ENCODE results near the gene ARHGAP31.

The ARHGAP31 gene

DNA sequence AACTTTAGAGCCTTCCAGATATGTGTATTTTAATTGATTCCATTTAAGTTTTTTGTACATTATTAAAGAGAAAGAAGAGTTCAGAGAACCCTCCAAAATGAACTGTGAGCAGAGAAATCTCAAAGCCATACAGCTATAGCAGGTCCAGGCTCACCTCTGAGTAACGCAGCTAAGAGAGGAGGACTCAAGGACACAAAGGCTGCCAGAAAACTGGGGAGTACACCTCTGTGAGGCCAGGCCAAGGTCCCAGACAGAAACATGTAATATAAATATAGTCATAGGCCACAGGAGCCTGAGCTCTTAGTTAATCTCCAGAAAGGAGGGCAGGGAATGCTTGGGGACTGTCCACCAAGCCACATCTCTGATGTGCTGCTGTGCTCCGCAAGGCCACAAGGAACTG lies 102.7 kb downstream of the ARHGAP31 start:
- DNase-seq (ENCODE audit: low spot score), result no peak

DNA sequence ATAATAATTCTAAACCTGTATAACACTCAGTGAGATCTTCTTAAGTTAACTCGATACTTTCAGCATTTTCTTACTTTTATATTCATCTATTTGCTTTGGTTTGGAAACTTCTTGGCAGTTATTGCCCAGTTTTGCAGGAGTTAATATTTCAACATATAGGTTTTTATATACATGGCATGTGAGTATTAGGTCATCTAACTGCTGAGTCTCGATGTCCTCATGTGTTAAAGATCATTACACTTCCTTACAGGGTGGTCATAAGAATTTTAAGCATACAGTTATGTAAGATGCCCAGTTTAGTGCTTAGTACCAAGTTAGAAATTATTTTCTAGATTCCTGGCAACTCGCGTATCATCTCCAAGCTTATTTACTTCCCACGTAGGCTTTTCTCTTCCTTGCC lies 106.3 kb downstream of the ARHGAP31 start:
- no peak for DNase-seq (ENCODE audit: low spot score)

DNA sequence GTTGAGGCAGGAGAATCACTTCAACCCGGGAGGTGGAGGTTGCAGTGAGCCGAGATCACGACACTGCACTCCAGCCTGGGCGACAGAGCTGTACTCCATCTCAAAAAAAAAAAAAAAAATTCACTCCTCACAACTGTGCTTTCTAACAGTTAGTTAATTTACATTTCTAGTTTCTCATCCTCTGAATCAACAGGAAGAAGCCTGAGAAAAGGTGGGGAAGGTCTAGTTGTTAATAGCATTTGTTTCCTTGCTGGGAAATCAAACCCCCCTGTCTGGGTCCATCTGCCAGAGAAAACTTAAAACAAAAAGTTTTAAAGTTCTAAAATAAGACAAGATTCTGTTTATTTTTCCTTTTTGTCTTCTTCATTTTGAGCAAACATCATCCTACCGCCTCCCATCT lies 106.9 kb downstream of the ARHGAP31 start:
- no peak for DNase-seq (ENCODE audit: low spot score)

DNA sequence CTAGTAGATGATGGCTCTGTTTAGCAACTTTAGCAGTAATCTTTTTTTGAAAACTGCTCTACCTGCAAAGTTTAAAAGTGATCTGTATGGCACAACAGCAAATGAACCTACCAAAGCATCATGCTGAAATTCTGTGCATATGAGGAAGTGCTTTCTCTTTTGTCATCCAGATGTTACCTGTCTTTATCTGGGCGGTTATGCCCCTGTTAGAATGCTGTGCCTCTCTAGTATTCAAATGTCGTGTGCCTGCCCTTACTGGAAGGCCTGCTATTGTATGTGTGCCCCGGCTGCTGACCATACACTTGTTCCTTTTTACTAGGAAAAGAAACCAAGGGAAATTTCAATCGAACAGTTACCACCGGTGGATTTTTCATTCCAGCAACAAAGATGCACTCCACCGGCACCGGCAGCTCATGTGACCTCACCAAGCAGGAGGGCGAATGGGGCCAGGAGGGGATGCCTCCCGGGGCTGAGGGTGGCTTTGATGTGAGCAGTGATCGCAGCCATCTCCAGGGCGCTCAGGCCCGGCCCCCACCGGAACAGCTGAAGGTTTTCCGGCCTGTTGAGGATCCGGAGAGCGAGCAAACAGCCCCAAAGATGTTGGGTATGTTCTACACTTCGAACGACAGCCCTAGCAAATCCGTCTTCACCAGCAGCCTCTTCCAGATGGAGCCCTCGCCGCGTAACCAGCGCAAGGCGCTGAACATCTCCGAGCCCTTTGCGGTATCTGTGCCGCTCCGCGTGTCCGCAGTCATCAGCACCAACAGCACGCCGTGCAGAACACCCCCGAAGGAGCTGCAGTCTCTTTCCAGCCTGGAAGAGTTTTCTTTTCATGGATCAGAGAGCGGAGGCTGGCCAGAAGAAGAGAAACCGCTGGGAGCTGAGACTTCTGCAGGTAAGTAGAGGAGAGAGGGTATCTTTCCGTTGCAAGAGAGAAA lies 107.6 kb downstream of the ARHGAP31 start:
- no peak for DNase-seq (ENCODE audit: low spot score)

DNA sequence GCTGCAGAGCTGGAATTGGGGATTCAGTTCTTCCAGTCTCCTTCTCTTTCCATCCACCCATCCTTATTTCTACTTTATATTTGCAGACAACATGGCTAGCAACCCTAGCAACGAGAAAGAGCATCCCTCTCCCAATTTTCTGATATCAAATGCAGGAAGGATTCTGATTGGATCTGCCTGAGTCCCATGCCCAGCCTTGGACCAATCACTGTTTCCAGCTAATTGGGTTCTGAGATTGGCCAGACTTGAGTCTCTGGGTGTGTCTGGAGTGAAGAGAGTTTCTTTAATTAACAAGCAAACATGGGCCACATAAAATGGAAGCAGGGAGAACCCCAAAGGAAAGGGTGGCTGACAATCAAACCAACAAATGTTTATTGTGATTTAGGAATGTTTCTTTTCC lies 108.6 kb downstream of the ARHGAP31 start:
- no peak for DNase-seq (ENCODE audit: low spot score)

DNA sequence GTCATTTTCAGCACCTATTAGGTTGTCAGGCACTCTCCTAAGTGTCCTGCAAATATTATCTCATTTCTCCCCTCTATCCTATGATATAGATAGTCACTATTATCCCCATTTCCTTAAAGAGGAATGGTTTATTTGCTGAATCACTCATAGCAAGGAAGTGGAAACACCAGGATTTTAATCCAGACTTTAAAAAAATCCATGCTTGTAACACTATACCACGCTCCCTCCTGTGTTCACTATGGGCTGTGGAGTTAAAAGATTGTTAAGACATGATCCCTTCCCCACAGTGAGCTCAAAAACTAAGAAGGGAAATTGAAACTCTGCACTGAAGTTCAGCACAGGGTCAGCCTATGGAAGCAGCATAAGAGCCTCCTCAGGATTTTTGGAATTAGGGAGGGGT lies 109.0 kb downstream of the ARHGAP31 start:
- DNase-seq (ENCODE audit: low spot score), result no peak

DNA sequence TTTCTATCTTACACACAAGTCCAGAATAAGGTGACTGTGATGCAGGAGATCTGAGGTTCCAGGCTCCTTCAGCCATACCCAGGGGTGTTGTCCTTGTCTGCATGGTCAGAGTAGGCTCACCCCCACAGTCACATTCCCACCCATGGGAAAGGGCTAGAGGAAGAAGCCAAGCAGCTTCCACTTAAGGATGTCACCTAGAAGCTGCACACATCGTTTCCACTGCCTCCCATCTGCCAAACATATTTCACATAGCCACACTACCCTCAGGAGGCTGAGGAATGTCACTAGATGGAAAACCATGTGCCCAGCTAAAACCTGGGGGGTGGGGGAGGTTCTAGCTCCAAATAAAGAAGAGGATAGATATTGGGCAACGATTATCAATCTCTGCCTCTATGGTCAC lies 111.1 kb downstream of the ARHGAP31 start:
- no peak for DNase-seq (ENCODE audit: low spot score)

DNA sequence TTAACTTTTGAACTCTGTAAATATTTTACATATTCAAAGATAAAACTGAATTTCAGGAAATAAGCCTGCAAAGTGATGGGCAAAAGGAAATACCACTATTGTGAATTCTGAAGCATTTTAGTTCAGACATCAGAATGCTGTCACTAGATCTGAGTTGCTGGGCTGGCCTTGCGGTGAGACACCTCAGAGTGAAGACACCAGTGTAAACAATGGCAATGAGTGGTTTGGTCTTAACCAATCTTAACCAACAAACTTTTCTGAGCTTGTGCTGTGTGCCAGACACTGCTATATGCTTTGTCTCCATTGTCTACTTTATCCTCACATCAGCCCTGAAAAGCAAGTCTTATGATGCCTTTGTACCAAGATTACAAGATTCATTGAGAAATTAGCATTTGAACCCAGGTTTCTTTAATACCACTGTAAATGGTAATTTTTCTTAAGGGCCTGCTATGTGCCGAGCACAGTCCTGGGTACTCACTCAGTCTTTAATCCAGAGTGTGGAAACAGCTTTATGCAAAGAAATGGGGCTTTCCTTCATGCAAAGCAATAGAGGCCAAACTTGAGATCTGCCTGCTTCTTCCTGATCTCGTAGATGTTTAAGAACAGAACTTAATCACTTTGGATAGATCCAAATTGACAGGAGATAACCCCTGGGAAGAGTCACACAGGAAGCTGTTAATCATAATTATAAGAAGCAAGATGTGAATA lies 114.2 kb downstream of the ARHGAP31 start:
- no peak for DNase-seq (ENCODE audit: low spot score)

DNA sequence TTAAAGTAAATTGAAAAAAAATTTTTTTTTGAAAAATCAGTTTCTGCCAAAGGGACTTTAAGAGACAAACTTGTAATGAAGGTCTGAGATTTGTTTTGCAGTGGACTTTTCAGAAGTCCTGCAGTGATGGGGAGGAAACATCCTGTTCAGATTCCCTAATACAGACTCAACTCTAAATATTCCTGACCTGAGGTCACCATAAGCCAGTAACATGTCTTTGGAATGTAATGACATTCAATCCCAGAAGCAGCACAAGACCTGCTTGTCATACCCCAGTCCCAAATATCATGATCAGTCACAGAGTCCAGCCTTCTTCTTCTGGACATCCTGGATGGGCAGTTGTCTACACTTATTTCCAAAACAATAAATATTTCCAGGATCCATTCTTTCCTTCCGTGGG lies 115.7 kb downstream of the ARHGAP31 start:
- no peak for DNase-seq (ENCODE audit: low spot score)

DNA sequence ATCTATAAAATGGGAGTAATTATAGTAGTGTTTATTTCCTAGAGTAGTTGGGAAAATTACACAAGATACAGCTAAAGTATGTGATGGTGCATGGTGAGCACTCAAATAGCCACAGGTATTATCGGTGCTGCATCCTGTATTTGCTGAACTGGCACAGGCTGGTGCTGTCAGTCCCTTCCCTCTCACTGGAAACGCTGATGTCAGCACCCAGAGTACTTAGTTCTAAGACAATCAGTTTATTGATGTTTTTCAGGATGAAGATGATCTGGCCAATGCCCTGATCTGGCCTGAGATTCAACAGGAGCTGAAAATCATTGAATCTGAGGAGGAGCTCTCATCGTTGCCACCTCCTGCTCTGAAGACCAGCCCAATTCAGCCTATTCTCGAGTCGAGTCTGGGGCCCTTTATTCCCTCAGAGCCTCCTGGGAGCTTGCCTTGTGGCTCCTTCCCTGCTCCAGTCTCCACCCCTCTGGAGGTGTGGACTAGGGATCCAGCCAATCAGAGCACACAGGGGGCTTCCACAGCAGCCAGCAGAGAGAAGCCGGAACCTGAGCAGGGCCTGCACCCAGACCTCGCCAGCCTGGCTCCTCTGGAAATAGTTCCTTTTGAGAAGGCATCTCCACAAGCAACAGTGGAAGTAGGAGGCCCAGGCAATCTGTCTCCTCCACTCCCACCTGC lies 119.6 kb downstream of the ARHGAP31 start:
- DNase-seq (ENCODE audit: low spot score), result no peak

DNA sequence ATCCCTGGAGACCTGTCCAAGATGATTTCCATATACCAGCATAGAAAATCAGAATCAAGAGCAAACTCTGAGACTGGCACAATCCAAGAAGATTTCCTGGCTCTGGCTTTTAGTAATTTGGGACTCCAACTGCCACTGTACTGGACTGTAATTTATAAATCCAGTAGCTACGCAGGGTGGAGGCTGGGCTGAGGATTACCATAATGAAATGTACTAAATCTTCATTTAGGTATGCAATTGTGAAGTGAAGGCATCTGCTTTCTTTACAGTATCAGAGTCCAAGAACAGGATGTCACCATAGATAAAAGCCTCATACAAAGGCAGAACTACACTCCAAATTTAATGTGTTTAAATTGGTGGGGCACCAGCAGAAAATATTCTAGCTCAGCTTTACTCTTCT lies 122.7 kb downstream of the ARHGAP31 start:
- DNase-seq (ENCODE audit: low spot score), result no peak

DNA sequence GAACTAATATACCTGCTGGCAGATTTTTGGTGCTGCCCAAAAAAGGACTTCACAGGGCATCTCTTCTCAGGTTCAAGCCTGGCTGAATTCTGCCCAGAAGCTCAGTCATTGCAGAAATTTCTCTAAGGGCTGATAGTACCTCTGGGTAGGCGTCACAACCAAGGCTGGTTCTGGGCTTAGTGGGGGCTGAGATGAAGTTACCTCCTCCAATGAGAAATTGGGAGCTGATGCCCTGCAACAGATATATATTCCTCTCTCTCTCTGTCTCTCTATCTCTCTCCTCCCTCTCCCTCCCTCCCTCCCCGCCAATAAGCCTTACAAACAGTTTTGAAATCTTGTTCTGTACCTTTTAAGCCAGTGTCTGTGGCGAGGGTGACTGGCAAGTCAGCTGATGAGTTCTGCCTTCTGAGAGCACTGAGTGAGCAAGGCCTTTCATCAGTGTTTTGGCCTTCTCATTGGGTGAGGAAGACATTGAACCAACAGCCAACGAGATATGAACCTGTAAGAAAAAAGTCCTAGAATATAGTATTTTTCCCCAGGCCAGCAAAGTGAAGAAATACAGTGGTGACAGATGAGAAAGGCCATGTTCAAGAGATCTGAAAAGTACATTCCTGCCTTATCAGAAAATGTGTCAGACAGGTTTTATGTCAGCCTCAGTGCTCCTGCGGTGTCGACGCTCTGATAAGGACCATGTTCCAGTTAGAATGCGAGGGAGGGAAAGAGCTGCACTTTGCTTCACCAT lies 123.8 kb downstream of the ARHGAP31 start:
- no peak for DNase-seq (ENCODE audit: low spot score)

DNA sequence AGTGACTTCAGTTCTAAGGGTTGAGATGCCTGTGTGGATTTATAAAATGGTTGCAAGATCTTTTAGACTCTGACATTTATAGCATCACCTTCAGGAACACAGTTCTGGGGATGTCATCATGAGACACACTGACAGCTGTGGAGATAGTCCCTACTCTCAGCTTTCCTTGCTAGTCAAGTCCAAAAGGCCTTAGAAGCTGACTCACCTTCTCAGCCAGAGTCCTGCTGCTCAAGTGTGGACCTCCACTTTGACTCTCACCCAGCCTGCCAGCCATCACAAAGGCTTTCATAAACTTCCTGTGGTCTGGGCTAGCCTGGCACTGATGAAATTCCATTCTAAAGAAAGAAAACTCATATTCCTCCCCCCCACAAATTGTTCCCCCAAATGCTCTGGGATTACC lies 124.5 kb downstream of the ARHGAP31 start:
- DNase-seq (ENCODE audit: low spot score), result no peak

DNA sequence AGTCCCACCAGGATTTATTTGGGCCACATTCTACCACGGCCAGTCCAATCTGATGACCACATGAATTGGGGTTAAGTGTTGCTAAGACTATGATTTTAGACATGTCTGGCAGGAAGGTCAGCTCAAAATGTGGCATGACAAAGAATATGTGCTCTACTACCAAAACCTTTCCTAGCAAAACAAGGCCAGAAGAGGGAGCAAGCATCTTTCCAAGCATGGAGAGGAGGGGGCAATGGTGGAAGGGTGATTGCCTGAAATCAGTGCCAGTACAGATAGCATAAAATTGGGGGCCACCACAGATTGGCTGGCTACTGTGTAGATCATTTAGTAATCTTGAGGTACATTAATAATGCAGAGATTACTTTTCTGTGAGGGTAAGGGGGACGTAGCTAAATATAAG lies 126.0 kb downstream of the ARHGAP31 start:
- no peak for DNase-seq (ENCODE audit: low spot score)

DNA sequence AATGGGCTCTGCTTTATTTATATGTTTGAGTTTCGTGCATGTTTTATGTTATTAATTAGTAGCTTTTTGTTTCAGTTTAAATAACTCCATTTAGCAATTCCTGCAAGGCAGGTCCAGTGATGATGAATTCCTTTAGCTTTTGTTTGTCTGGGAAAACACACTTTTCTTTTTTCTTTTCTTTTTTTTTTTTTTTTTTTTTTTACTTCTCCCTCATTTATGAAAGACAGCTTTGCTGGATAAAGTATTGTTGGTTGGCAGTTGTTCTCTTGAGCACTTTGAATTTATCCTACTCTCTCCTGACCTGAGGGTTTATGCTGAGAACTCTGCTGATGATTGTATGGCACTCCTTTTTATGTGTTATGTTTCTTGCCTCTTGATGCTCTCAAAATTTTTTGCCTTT lies 133.5 kb downstream of the ARHGAP31 start:
- DNase-seq (ENCODE audit: low spot score), result no peak

DNA sequence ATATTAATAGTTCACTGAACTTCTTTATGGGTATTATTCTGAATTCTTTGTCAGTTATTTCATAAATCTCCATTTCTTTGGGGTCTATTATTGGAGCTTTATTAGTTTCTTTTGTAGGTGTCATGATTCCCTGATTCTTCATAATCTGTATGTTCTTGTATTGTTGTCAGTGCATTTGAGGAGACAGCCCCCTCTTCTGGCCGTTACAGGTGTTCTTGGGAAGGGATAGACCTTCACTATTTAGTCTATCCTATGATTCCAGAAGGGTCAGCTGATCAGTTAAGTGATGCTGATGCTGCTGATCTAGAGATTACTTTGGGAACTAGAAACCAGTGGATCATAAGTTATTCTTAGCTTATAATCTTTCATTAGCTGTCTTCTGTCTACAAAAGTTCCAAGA lies 134.4 kb downstream of the ARHGAP31 start:
- no peak for DNase-seq (ENCODE audit: low spot score)

DNA sequence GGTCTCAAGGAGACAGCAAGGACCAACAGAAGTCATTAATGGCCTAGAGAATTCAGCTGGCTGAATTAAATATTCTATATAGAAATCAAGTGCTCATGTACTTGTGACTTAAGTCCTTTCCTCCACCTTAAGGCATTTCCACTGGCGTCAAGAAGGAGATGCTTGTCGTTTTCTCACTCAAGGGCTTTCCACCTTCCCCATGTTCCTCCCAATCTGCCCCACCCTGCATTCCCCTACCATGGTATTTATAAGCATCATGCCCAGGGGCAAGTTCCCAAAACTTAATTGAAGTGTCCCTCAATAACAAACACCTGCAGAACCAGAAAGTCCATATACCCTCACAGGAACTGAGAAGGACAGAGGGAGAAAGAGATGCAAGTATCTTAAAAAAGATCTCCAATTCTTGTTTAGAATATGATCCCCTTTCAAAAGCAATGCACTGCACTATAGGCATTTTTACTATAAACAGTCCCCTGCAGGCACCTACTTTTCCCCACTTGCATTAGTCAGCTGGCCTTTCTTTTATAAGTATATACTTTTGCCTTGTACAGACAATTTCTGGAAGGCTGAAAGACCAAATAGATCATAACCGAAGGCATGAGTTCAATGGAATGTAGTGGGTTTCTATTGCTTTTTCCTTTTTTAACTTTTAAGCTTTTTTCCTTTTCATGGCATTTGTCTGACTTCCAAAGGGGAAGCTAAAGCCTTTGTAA lies 139.6 kb downstream of the ARHGAP31 start:
- no peak for DNase-seq (ENCODE audit: low spot score)

DNA sequence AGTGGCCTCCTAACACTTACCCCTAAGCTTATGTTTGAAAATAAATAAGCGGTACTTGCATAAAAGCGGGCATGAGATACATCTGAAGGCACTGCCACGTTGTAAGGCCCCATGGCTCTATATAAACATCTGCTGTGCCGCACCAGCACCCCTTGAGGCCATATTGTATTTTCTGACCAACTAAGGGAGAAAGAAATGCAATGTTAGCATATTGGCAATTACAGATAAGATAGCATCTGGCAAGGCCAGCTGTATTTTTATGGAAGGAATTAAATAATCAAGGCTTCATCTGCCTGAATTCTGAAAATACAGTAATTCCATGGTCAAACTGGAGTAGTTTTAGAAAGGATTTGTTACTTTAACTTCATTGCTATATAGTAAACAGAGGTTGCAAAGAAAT lies 140.5 kb downstream of the ARHGAP31 start:
- no peak for DNase-seq (ENCODE audit: low spot score)

DNA sequence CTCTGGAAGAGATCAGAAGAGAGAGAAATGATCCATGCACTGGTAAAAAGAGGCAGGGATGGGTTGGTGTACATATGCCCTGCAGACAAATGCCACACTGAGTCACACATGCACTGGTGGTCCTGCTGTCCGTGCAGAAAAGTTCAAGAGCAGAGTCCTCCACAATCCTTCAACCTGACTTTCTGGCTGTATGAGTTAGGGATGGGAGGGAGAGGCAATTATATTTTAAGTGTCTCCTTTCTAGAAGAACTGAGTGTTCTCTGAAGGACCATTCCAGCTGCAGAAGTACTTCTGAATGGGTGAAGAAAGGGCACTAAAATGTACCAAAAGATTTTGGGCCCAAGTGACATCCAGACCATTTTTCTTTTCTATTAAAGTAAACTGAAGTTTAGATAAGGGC lies 142.8 kb downstream of the ARHGAP31 start:
- no peak for DNase-seq (ENCODE audit: low spot score)

DNA sequence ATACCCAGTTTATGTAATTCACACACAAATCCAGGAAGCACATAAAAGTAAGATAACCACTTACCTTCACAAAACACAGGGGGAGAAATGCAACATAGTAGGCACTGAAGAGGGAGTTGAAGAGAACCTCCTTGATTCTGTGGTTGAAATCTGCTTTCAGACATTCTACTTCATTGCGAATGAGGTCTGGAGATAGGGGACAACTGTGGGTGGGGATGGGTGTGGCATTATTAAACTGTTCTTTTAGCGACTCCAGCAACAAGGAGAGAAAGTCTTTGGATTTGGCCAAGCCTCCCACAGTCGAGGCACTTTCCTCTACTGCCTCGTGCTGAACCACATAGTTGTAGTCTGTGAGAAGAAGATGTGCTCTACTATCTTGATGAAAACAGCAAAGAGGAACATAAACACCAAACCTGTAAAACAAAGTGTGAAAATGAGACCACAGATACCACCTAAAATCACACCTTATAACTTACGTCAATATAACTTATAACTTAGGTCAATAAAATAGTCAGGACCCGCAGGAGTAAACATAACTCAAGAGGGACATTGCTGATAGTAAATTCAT lies 143.6 kb downstream of the ARHGAP31 start:
- no peak for DNase-seq (ENCODE audit: low spot score)

DNA sequence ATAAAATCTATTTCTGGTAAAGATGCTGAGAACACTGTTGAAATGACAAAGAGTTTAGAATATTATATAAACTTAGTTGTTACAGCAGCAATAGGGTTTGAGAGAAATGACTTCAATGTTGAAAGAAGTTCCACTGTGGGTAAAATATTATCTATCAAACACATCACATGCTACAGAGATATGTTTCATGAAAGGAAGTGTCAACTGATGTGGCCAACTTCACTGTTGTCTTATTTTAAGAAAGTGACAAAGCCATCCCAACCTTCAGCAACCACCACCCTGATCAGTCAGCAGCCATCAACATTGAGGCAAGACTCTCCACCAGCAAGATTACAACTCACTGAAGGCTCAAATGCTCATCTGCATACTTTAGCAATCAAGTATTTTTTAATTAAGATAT lies 149.0 kb downstream of the ARHGAP31 start:
- no peak for DNase-seq (ENCODE audit: low spot score)

All from putamen (tissue), 1 donor.